Measurements from ENCODE around the gene HEXIM2. TPM values are rescaled to one million over a fixed set of nuclear protein-coding genes. Genes with fewer than 3 reads are reported as not detected.

HEXIM2 gene
- total and polyA plus RNA-seq, 2 of the 13 experiments (the other 11 are each of a cell fraction or from before 2014, with no cell fraction given): 27.1 to 32.4 TPM

GRCh38 chr17:45147581-45148182, 14.0 kb upstream of the HEXIM2 start (continued):
- TF ChIP-seq ARID4A (CRISPR knock-in tag; IDR thresholded peaks at IDR 0.05; ENCODE audit: borderline replicate concordance) (0 out of 2 replicates have a peak, but pooled peaks have one; percentile 39), SUZ12 (IDR thresholded peaks at IDR 0.05; ENCODE audit: low read depth, low read length) (0 out of 2 replicates have a peak, but pooled peaks have one; percentile 5), NCOA5 (CRISPR knock-in tag; IDR thresholded peaks at IDR 0.05) (0 out of 2 replicates have a peak, but pooled peaks have one; percentile 64), ZFP82 (CRISPR knock-in tag; IDR thresholded peaks at IDR 0.05; ENCODE audit: borderline replicate concordance) (no peak), ZNF7 (CRISPR knock-in tag; IDR thresholded peaks at IDR 0.05) (no peak), PATZ1 (CRISPR knock-in tag; IDR thresholded peaks at IDR 0.05) (no peak; the same call in none of the 2 replicates), ZBTB8A (CRISPR knock-in tag; IDR thresholded peaks at IDR 0.05; ENCODE audit: borderline replicate concordance, low read depth) (no peak), ZNF609 (CRISPR knock-in tag; IDR thresholded peaks at IDR 0.05; ENCODE audit: borderline replicate concordance) (peak; percentile 25; the same call in 1 of the 2 replicates), ATAD3A (CRISPR knock-in tag; IDR thresholded peaks at IDR 0.05) (no peak), PBX3 (CRISPR knock-in tag; IDR thresholded peaks at IDR 0.05; ENCODE audit: borderline replicate concordance) (no peak), NR2F2 (IDR thresholded peaks at IDR 0.05; ENCODE audit: borderline replicate concordance, low read depth) (peak; percentile 73; the same call in 1 of the 2 replicates), EHMT2 (IDR thresholded peaks at IDR 0.05; ENCODE audit: borderline replicate concordance, low read depth, low read length) (peak; percentile 29; the same call in 1 of the 2 replicates), U2AF1 (optimal IDR thresholded peaks at IDR 0.05; ENCODE audit: low read depth, low read length) (peak; percentile 50), IKZF1 (IDR thresholded peaks at IDR 0.05) (no peak), ZNF260 (CRISPR knock-in tag; IDR thresholded peaks at IDR 0.05; ENCODE audit: borderline replicate concordance, low read depth) (no peak), CBX5 (CRISPR knock-in tag; IDR thresholded peaks at IDR 0.05; ENCODE audit: borderline replicate concordance) (no peak), U2AF2 (IDR thresholded peaks at IDR 0.05; ENCODE audit: low read depth, low read length) (no peak)
